NCI-H2029 treated with DMSO at 0.1 percent for 48 hours (cell line): ENCODE data around the gene TFDP1.
"Not testable (repeated sequence)": the region's sequence is repeated elsewhere in the genome, so short reads cannot be mapped to it uniquely, and the experiment has no call there.

Experiments
- DNase-seq: peaks from one replicate; lab custom pipeline; 2025; lab: John Stamatoyannopoulos, UW

Gene TFDP1

GRCh38 chr13:113618455-113618854 lies 33.9 kb downstream of the TFDP1 start:
- DNase-seq, result no peak

DNA sequence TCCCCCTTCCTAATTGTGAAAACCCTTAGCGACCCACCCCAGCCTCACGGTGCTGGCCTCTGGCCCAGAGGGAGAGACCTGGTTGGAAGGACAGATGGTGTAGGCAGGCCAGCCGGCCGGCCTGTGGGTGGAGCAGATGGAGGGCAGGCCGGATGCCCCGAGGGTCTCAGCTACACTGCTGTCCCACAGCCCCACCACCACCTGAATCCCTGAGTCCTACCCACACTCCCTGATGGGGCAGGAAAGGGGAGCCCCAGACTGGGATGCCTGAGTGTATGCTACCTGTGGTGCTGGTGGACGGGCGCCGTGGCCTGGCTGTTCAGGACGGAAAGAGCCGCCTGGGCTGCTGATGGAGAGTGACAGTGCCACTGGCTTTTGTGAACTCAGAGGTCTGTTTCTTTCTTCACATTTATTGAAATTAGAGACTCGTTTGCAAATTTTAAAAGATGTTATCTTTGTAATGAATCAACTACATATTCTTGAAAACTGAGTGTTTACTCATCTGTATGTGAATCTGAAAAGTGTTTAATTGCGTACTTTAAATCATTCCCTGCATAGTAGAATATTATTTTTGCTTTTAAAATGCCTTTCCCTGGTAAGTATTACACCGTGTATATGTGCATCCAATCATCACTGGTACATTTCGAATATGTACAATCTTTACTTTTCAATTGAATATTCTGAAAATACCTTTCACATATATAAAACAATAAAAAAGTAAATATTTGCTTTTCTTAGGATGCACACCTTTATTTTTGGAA lies 35.7 kb downstream of the TFDP1 start:
- DNase-seq, result no peak

- no peak for DNase-seq
These were observed 36.5 kb downstream of the TFDP1 start for GRCh38 chr13:113621046-113621445.

GRCh38 chr13:113621498-113621897 lies 36.9 kb downstream of the TFDP1 start:
- not testable (repeated sequence) for DNase-seq

GRCh38 chr13:113621986-113622550 lies 37.5 kb downstream of the TFDP1 start:
- DNase-seq, result not testable (repeated sequence)

GRCh38 chr13:113622791-113623490 lies 38.4 kb downstream of the TFDP1 start:
- DNase-seq, result no peak

DNA sequence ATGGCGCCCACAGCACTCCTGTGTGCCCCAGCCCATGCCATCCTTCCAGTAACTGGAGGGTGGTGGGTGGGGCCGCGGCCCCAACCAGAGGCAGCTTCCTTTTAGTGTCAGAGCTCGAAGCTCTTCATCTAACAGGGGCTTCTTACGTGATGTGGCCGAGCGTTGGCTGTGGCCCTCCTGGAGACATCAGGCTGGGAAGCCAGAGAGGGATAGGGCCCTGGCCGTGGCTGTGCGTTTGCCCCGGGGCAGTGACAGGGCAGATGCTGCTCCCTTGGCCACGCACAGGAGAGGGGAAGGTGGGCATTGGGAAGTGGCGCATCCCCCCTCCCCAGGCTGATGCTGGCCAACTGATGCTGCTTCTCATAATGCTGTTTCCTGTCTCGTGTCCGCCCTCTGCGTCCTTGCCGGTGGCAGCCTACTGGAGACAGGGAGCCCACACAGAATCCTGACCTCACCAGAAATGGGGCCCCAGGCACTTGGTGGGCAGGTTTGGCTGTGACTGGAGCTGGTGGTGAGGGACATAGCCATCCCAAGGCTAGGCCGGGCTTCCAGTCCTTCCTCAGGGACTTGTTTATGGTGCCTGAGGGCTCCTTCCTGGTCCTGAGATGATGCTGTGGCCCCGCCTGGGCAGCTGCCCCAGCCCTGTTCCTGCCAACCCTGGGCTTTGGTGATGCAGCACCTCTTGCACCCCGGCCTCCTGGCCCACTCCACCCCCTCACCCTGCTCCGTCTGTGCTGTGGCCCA lies 39.1 kb downstream of the TFDP1 start:
- DNase-seq, result no peak

DNA sequence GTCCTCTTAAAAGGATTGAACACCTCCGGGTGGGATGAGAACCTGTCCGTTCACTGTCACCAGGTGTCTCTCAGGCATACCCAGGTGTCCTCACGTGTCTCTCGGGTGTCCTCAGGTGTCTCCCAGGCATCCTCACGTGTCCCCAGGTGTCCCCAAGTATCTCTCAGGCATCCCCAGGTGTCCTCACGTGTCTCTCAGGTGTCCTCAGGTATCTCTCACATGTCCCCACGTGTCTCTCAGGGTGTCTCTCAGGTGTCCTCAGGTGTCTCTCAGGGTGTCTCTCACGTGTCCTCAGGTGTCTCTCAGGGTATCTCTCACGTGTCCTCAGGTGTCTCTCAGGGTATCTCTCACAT lies 39.7 kb downstream of the TFDP1 start:
- no peak for DNase-seq

GRCh38 chr13:113624640-113625304 lies 40.2 kb downstream of the TFDP1 start:
- DNase-seq, result not testable (repeated sequence)

DNA sequence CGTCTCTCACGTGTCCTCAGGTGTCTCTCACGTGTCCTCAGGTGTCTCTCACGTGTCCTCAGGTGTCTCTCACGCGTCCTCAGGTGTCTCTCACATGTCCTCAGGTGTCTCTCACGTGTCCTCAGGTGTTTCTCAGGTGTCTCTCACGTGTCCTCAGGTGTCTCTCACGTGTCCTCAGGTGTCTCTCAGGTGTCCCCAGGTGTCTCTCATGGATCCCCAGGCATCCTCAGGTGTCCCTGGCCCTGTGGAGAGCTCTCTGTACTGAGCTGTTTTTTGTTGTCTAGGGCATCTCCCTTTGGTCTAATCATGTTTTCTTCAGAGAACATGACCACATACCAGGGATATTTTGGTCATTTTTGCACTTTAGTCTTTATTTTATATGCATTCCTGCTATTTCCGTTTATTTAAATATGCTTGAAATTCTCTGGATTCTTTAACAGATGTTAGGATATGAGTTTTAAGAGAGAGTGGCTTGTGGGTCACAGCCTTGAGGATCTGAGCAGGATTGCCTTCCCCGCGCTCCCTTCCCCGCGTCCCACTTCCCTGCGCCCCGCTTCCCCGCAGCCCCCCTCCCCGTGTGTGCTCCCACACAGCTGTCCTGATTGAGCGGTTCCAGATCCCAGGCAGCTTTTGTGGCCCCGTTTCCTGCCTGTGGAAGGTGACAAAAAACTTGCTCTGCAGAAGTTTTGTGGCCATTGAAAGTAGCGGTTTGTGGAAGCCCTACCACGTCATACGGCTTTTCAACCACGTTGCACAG lies 41.6 kb downstream of the TFDP1 start:
- no peak for DNase-seq

- no peak for DNase-seq
These were observed 42.6 kb downstream of the TFDP1 start for GRCh38 chr13:113627136-113627535.

- no peak for DNase-seq
These were observed 44.0 kb downstream of the TFDP1 start for GRCh38 chr13:113628291-113629270.

DNA sequence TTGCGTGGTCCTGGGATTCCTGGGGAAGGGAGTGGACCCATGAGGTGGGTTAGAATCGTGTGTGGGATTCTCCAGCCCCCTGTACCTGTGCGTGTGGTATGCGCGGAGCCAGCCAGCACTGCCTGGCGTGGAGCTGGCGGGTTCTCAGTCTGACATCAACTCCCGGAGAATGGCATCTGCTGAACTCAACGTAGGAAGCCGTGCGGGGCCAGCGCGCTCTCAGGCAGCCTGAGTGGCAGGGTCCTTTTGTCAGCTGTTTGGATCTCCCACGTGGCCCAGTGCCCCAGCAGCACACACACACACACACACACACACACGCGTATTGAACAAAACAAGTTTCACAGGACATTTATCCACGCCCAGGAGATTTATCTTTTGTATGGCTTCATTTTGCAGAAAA lies 45.3 kb downstream of the TFDP1 start:
- no peak for DNase-seq

DNA sequence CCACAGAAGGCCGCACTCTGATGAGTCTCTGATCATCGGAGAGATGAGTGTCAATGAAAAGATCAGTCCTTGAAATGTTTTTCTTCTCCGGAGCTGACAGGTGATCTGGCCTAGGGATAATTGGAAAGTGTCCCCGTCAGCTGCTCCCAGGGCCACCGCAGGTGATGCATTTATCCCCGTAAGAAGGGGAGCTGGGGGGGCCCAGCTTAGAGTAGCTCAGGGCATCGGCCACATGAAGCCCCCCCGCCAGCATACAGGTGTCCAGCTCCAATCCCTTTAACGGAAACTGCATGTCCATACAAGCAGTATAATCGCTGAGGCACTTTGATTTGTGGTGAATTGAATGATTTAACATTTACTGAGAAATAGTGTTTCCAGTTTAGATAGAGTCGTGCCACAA lies 45.7 kb downstream of the TFDP1 start:
- no peak for DNase-seq

DNA sequence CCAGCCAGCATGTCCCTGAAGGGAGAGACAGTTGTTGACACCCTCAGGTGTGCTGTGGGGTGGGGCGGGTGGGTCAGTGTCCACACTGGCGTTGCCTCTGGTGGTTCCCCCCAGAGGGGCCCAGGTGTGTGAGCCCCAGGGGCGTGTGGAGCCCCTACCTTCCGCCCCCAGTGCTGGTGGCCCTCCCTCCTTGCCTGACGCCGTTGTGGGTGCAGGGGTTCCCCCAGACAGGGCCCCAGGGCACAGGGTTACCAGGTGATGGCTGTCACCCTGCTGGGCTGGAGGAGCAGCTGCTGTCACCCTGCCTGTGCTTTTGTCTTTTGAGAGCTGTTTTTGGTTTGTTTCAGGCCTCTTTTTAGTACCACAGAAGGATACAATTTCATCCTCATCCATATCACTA lies 46.3 kb downstream of the TFDP1 start:
- DNase-seq, result no peak

DNA sequence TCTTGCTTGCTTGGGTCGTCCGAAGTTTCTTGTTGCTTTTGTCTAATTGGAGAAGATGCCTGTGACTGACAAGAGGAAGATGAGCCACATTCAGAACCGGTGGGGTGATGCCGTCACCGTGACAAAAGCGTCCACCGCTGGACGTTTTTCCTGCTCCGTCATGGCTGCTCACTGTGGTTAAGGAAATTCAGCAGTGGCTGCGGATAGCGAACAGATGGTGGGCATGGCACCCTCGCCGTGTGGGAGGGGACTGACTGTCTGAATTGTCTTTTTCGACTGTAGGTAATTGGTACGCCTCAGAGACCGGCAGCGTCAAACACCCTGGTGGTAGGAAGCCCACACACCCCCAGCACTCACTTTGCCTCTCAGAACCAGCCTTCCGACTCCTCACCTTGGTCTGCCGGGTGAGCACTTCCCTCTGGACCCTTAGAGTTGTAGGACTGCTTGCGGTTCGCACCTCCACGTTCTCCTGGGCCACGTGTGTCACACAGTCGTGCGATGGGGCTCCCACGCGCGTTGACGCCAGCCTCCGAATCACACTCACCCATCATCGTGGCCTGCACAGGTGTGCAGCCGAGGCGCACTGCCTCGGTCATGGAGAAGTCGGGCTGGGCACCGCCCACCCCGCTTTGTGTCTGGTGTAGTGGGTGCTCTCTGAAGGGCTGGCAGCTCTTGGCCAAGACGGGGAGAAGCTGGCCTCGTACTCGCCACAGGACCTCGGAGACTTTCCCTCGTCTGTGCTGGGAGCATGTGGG lies 47.0 kb downstream of the TFDP1 start:
- DNase-seq, result no peak

DNA sequence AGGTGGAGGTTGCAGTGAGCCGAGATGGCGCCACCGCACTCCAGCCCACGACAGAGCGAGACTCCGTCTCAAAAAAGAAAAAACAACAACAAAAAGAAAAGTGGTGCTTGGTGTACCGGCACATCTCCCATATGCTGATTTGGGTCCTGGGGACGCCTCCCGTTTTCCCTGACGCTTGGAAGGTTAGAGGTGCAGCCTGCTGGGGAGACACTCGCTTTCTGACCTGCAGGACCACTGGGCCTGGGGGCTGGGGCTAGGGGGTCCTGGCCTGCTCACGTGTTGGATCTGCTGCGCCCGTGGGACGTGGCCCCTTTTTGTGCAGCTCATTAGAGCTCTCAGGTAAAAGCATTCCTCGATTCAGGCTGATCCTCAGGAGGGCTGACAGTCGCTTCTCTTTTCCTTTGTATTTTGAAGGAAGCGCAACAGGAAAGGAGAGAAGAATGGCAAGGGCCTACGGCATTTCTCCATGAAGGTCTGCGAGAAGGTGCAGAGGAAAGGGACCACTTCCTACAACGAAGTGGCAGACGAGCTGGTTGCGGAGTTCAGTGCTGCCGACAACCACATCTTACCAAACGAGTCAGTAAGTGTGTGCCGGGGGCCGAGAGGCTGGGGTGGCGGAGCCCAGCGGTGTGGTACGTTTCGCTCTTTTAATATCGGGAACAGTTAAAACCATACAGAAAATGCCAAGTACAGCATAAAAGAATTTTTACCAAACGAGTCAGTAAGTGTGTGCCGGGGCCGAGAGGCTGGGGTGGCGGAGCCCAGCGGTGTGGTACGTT lies 48.3 kb downstream of the TFDP1 start:
- DNase-seq, result no peak

DNA sequence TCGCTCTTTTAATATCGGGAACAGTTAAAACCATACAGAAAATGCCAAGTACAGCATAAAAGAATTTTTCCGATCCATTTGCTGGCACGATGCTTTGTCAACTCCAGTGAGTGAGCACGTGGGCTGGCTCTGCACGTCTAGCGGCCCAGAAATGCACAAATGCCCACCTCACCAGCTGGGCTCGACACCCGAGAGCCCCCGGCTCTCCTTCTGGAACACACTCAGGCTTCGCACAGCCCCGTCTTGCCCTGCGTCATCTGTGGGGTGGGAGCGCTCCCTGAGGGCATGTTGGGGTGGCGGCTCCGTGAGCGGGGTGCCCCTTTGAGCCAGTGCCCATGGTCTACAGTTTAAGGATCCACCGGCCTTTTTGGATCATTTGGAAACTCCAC lies 48.9 kb downstream of the TFDP1 start:
- DNase-seq, result no peak
